HepG2 (cell line): Measurements from ENCODE around the gene KCNIP3. TPM values are rescaled to one million over a fixed set of nuclear protein-coding genes. Genes with fewer than 3 reads are reported as not detected.

Experiments used
- ZEB1 ChIP-seq: IDR thresholded peaks from 2 replicates; pipeline ENCODE4 v1.6.1; 2012; ENCODE audit warnings: mild to moderate bottlenecking, low read depth, inconsistent platforms; ENCODE audit not compliant: insufficient replicate concordance
- polyA plus RNA-seq, 8 experiments: library from polyadenylated mRNA; depleted of rRNA in 3 of 8; stranded (reverse) in 7 of 8; unstranded in 1 of 8; fragments of >200 nt; fragmentation: Illumina TruSeq in 4 of 8; extraction: Trizol in 4 of 8; gene quantifications; 2 replicates each; pipeline versions ENCODE4 v1.2.1 to v1.2.3, GENCODE V29; 2011 to 2016; ENCODE audit warnings: low read depth in 4 of 8, missing spikeins in 1 of 8, mixed read lengths in 1 of 8; ENCODE audit not compliant: insufficient read depth in 1 of 8
- total RNA-seq, 5 experiments: library from RNA; depleted of rRNA; stranded (reverse); fragments of >200 nt; fragmentation: Illumina TruSeq; extraction: Trizol; gene quantifications; 2 replicates each; pipeline ENCODE4 v1.2.3, GENCODE V29; 2016; ENCODE audit warnings: low read depth in 1 of 5
- TF ChIP-seq, protein P1 (sequence below): sonication (generic); formaldehyde crosslinking; IDR thresholded peaks from 2 replicates; pipeline ENCODE4 v1.4.0; 2020; ENCODE audit warnings: missing genetic modification reagents
- TF ChIP-seq, protein P2 (sequence below): sonication (generic); formaldehyde crosslinking; IDR thresholded peaks from 2 replicates; pipeline ENCODE4 v1.4.0; 2020; ENCODE audit warnings: missing genetic modification reagents, borderline replicate concordance
- TF ChIP-seq, protein P3 (sequence below): sonication (generic); formaldehyde crosslinking; IDR thresholded peaks from 2 replicates; pipeline ENCODE4 v1.5.0; 2020; ENCODE audit warnings: mild to moderate bottlenecking, missing genetic modification reagents, borderline replicate concordance
- TF ChIP-seq, protein P4 (sequence below): sonication (generic); formaldehyde crosslinking; IDR thresholded peaks from 2 replicates; pipeline ENCODE4 v1.5.0; 2020; ENCODE audit warnings: missing genetic modification reagents
- TF ChIP-seq, protein P5 (sequence below): sonication (generic); formaldehyde crosslinking; IDR thresholded peaks from one replicate; pipeline ENCODE4 v1.5.1; 2020; ENCODE audit warnings: mild to moderate bottlenecking, missing genetic modification reagents; ENCODE audit errors: not compliant biosample characterization
- TF ChIP-seq, protein P6 (sequence below): sonication (generic); formaldehyde crosslinking; IDR thresholded peaks from 2 replicates; pipeline ENCODE4 v1.4.0; 2020; ENCODE audit warnings: mild to moderate bottlenecking, missing genetic modification reagents

KCNIP3 gene
- total and polyA plus RNA-seq, 2 of the 13 experiments (the other 11 are each of a cell fraction or from before 2014, with no cell fraction given), result not detected

DNA sequence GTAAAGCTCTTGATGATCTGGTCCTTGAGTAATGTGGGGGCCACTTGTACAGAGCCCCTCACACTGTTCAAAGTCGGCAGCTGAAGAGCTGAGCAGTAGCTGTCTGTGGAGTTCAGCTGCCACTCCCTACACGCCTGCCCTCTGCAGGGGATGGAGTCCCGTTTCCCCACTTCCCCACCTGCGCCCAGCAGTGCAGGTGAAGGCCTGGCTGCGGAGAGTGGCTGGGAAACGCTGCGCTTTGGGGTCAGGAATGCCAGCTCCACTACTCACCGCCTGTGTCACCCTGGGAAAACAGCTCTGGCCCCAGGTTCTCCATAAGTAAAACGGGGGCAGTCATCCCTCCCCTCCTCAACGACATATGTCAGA lies 104.8 kb downstream of the KCNIP3 start (continued):
- TF ChIP-seq, protein P1, sequence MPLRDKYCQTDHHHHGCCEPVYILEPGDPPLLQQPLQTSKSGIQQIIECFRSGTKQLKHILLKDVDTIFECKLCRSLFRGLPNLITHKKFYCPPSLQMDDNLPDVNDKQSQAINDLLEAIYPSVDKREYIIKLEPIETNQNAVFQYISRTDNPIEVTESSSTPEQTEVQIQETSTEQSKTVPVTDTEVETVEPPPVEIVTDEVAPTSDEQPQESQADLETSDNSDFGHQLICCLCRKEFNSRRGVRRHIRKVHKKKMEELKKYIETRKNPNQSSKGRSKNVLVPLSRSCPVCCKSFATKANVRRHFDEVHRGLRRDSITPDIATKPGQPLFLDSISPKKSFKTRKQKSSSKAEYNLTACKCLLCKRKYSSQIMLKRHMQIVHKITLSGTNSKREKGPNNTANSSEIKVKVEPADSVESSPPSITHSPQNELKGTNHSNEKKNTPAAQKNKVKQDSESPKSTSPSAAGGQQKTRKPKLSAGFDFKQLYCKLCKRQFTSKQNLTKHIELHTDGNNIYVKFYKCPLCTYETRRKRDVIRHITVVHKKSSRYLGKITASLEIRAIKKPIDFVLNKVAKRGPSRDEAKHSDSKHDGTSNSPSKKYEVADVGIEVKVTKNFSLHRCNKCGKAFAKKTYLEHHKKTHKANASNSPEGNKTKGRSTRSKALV (CRISPR knock-in tag), result 0 out of 2 replicates have a peak, but pooled peaks have one; percentile 47
- TF ChIP-seq, protein P2, sequence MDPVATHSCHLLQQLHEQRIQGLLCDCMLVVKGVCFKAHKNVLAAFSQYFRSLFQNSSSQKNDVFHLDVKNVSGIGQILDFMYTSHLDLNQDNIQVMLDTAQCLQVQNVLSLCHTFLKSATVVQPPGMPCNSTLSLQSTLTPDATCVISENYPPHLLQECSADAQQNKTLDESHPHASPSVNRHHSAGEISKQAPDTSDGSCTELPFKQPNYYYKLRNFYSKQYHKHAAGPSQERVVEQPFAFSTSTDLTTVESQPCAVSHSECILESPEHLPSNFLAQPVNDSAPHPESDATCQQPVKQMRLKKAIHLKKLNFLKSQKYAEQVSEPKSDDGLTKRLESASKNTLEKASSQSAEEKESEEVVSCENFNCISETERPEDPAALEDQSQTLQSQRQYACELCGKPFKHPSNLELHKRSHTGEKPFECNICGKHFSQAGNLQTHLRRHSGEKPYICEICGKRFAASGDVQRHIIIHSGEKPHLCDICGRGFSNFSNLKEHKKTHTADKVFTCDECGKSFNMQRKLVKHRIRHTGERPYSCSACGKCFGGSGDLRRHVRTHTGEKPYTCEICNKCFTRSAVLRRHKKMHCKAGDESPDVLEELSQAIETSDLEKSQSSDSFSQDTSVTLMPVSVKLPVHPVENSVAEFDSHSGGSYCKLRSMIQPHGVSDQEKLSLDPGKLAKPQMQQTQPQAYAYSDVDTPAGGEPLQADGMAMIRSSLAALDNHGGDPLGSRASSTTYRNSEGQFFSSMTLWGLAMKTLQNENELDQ, result peak; percentile 4; the same call in 1 of the 2 replicates
- peak; percentile 64 for TF ChIP-seq ZEB1
- TF ChIP-seq, protein P3, sequence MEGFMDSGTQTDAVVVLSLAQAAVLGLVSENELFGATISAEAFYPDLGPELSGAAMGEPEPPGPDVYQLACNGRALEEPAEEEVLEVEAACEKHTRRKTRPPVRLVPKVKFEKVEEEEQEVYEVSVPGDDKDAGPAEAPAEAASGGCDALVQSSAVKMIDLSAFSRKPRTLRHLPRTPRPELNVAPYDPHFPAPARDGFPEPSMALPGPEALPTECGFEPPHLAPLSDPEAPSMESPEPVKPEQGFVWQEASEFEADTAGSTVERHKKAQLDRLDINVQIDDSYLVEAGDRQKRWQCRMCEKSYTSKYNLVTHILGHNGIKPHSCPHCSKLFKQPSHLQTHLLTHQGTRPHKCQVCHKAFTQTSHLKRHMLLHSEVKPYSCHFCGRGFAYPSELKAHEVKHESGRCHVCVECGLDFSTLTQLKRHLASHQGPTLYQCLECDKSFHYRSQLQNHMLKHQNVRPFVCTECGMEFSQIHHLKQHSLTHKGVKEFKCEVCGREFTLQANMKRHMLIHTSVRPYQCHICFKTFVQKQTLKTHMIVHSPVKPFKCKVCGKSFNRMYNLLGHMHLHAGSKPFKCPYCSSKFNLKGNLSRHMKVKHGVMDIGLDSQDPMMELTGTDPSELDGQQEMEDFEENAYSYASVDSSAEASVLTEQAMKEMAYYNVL, result 0 out of 2 replicates have a peak, but pooled peaks have one; percentile 7
- TF ChIP-seq, protein P4, sequence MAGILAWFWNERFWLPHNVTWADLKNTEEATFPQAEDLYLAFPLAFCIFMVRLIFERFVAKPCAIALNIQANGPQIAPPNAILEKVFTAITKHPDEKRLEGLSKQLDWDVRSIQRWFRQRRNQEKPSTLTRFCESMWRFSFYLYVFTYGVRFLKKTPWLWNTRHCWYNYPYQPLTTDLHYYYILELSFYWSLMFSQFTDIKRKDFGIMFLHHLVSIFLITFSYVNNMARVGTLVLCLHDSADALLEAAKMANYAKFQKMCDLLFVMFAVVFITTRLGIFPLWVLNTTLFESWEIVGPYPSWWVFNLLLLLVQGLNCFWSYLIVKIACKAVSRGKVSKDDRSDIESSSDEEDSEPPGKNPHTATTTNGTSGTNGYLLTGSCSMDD (CRISPR knock-in tag), result 0 out of 2 replicates have a peak, but pooled peaks have one; percentile 65
- TF ChIP-seq, protein P5, sequence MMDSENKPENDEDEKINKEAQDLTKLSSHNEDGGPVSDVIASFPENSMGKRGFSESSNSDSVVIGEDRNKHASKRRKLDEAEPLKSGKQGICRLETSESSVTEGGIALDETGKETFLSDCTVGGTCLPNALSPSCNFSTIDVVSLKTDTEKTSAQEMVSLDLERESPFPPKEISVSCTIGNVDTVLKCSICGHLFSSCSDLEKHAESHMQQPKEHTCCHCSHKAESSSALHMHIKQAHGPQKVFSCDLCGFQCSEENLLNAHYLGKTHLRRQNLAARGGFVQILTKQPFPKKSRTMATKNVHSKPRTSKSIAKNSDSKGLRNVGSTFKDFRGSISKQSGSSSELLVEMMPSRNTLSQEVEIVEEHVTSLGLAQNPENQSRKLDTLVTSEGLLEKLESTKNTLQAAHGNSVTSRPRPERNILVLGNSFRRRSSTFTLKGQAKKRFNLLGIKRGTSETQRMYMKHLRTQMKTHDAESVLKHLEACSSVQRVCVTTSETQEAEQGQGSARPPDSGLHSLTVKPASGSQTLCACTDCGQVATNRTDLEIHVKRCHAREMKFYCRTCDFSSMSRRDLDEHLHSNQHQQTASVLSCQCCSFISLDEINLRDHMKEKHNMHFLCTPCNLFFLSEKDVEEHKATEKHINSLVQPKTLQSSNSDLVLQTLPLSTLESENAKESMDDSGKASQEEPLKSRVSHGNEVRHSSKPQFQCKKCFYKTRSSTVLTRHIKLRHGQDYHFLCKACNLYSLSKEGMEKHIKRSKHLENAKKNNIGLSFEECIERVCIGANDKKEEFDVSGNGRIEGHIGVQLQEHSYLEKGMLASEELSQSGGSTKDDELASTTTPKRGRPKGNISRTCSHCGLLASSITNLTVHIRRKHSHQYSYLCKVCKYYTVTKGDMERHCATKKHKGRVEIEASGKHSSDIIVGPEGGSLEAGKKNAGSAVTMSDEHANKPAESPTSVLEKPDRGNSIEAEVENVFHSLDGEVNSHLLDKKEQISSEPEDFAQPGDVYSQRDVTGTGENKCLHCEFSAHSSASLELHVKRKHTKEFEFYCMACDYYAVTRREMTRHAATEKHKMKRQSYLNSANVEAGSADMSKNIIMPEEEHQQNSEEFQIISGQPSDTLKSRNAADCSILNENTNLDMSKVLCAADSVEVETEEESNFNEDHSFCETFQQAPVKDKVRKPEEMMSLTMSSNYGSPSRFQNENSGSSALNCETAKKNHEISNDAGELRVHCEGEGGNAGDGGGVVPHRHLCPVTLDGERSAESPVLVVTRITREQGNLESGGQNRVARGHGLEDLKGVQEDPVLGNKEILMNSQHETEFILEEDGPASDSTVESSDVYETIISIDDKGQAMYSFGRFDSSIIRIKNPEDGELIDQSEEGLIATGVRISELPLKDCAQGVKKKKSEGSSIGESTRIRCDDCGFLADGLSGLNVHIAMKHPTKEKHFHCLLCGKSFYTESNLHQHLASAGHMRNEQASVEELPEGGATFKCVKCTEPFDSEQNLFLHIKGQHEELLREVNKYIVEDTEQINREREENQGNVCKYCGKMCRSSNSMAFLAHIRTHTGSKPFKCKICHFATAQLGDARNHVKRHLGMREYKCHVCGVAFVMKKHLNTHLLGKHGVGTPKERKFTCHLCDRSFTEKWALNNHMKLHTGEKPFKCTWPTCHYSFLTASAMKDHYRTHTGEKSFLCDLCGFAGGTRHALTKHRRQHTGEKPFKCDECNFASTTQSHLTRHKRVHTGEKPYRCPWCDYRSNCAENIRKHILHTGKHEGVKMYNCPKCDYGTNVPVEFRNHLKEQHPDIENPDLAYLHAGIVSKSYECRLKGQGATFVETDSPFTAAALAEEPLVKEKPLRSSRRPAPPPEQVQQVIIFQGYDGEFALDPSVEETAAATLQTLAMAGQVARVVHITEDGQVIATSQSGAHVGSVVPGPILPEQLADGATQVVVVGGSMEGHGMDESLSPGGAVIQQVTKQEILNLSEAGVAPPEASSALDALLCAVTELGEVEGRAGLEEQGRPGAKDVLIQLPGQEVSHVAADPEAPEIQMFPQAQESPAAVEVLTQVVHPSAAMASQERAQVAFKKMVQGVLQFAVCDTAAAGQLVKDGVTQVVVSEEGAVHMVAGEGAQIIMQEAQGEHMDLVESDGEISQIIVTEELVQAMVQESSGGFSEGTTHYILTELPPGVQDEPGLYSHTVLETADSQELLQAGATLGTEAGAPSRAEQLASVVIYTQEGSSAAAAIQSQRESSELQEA (CRISPR knock-in tag), result peak; percentile 23
- TF ChIP-seq, protein P6, sequence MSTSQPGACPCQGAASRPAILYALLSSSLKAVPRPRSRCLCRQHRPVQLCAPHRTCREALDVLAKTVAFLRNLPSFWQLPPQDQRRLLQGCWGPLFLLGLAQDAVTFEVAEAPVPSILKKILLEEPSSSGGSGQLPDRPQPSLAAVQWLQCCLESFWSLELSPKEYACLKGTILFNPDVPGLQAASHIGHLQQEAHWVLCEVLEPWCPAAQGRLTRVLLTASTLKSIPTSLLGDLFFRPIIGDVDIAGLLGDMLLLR, result 0 out of 2 replicates have a peak, but pooled peaks have one; percentile 12
